Astrocyte (in vitro differentiated cells and primary cell): ENCODE data around the gene CALD1. TPM values are rescaled to one million over a fixed set of nuclear protein-coding genes. Genes with fewer than 3 reads are reported as not detected.
A peak's percentile ranks its signal among the peaks of the same experiment; 100 is the strongest.

ENCODE experiments used
- DNase-seq: peaks from one replicate; pipeline ENCODE4 v3.0.0-alpha.2; 2010; ENCODE audit warnings: low read depth
- FAIRE-seq: peaks from 2 replicates; lab custom pipeline; 2011; peaks lifted over from hg19 to GRCh38; lab: Jason Lieb, UNC
- H2AFZ ChIP-seq: 2 replicates; pipeline ENCODE4 v1.6.0; 2012; ENCODE audit warnings: low read depth, low read length, inconsistent platforms
- H3K27ac ChIP-seq: 2 replicates; pipeline ENCODE4 v1.5.1; 2011; ENCODE audit warnings: low read depth, low read length, inconsistent platforms
- H3K27me3 ChIP-seq: 2 replicates; pipeline ENCODE4 v1.6.0; 2011; ENCODE audit warnings: low read length, inconsistent platforms; ENCODE audit not compliant: insufficient read depth
- H3K36me3 ChIP-seq: 2 replicates; pipeline ENCODE4 v1.5.1; 2011; ENCODE audit warnings: low read length, inconsistent platforms; ENCODE audit not compliant: insufficient read depth
- H3K4me1 ChIP-seq: 2 replicates; pipeline ENCODE4 v1.5.1; 2011; ENCODE audit warnings: low read length, inconsistent platforms; ENCODE audit not compliant: insufficient read depth
- H3K4me2 ChIP-seq: 2 replicates; pipeline ENCODE4 v1.6.0; 2012; ENCODE audit warnings: low read length, inconsistent platforms
- H3K4me3 ChIP-seq: 2 replicates; pipeline ENCODE4 v1.5.1; 2011; ENCODE audit warnings: low read depth, mild to moderate bottlenecking, low read length, inconsistent platforms; ENCODE audit not compliant: insufficient read depth
- H3K79me2 ChIP-seq: 2 replicates; pipeline ENCODE4 v1.6.0; 2012; ENCODE audit warnings: mild to moderate bottlenecking, low read length, inconsistent platforms; ENCODE audit not compliant: insufficient read depth
- H3K9ac ChIP-seq: 2 replicates; pipeline ENCODE4 v1.6.0; 2012; ENCODE audit warnings: mild to moderate bottlenecking, low read length, inconsistent platforms
- H3K9me3 ChIP-seq: 2 replicates; pipeline ENCODE4 v1.5.1; 2012; ENCODE audit warnings: low read depth, mild to moderate bottlenecking, low read length, inconsistent platforms; ENCODE audit not compliant: insufficient read depth
- H4K20me1 ChIP-seq: 2 replicates; pipeline ENCODE4 v1.6.0; 2012; ENCODE audit warnings: low read length, inconsistent platforms; ENCODE audit not compliant: insufficient read depth
- H3K27ac Mint-ChIP-seq: one replicate; pipeline ENCODE4 v1.8.0; 2021; ENCODE audit warnings: mild to moderate bottlenecking, mixed read lengths; ENCODE audit not compliant: unreplicated experiment
- H3K27me3 Mint-ChIP-seq: one replicate; pipeline ENCODE4 v1.8.0; 2021; ENCODE audit warnings: low read depth, mixed read lengths; ENCODE audit not compliant: unreplicated experiment
- H3K36me3 Mint-ChIP-seq: one replicate; pipeline ENCODE4 v1.8.0; 2021; ENCODE audit warnings: low read depth, mixed read lengths; ENCODE audit not compliant: unreplicated experiment
- H3K4me1 Mint-ChIP-seq: one replicate; pipeline ENCODE4 v1.8.0; 2021; ENCODE audit warnings: low read depth, mixed read lengths; ENCODE audit not compliant: unreplicated experiment
- H3K4me3 Mint-ChIP-seq: one replicate; pipeline ENCODE4 v1.8.0; 2021; ENCODE audit warnings: mild to moderate bottlenecking, moderate library complexity, mixed read lengths; ENCODE audit not compliant: unreplicated experiment
- H3K9me3 Mint-ChIP-seq: one replicate; pipeline ENCODE4 v1.8.0; 2021; ENCODE audit warnings: mild to moderate bottlenecking, mixed read lengths; ENCODE audit not compliant: unreplicated experiment
- EZH2 ChIP-seq: IDR thresholded peaks from 2 replicates; pipeline ENCODE4 v1.6.1; 2012; ENCODE audit warnings: mild to moderate bottlenecking, low read length, inconsistent platforms; ENCODE audit not compliant: insufficient read depth
- total RNA-seq: library from RNA; stranded (reverse); gene quantifications from 2 replicates; pipeline ENCODE4 v1.2.1, GENCODE V29; 2021
- TF ChIP-seq, protein P1 (sequence below): IDR thresholded peaks from 2 replicates; pipeline ENCODE4 v1.5.1; 2011; ENCODE audit warnings: low read depth, mild to moderate bottlenecking, inconsistent platforms, low read length, moderate library complexity; ENCODE audit not compliant: insufficient read depth

The CALD1 gene
- total RNA-seq, 1 donor from 2014 or later = 1,872 TPM

DNA sequence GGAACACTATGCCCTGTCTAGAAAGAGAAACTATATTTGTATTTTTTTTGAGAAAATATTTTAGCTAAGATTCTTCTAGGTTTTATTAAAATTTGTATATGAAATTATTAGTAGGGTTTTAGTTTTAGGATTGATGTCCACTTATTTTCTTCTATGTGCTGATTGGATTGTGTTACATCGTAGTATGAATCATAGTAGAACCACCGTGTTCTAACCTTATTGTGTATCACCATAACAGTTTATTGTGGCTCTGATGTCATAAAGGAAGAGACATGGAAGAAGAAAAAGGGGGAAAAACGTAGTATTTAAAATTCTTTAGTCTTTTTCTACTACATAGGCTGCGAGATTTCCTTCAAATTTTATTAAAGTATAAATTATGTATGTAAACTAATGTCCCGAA is 208.7 kb downstream of the CALD1 start:
- H3K9me3 ChIP-seq = no peaks in the 10 kb centered on the region
- no peak overlapping the region for H3K9ac ChIP-seq
- no peaks in the 10 kb centered on the region for H4K20me1 ChIP-seq
- Mint-ChIP-seq H3K4me1 (peaks cover 16% of the 10 kb centered on the region), H3K4me3 (no peak overlapping the region), H3K27me3 (no peaks in the 10 kb centered on the region), H3K9me3 (no peaks in the 10 kb centered on the region), H3K36me3 (no peaks in the 10 kb centered on the region), H3K27ac (no peak overlapping the region)
- H3K36me3 ChIP-seq = no peaks in the 10 kb centered on the region
- no peak overlapping the region for H2AFZ ChIP-seq
- peaks cover 20% of the 10 kb centered on the region for H3K4me1 ChIP-seq
- no peak overlapping the region for H3K4me3 ChIP-seq
- peaks cover 5% of the 10 kb centered on the region for H3K79me2 ChIP-seq
- H3K27ac ChIP-seq = no peak overlapping the region
- H3K27me3 ChIP-seq = no peaks in the 10 kb centered on the region
- no peak overlapping the region for H3K4me2 ChIP-seq
- DNase-seq (no peak), FAIRE-seq (no peak)
- no peak for TF ChIP-seq EZH2
- TF ChIP-seq, protein P1, sequence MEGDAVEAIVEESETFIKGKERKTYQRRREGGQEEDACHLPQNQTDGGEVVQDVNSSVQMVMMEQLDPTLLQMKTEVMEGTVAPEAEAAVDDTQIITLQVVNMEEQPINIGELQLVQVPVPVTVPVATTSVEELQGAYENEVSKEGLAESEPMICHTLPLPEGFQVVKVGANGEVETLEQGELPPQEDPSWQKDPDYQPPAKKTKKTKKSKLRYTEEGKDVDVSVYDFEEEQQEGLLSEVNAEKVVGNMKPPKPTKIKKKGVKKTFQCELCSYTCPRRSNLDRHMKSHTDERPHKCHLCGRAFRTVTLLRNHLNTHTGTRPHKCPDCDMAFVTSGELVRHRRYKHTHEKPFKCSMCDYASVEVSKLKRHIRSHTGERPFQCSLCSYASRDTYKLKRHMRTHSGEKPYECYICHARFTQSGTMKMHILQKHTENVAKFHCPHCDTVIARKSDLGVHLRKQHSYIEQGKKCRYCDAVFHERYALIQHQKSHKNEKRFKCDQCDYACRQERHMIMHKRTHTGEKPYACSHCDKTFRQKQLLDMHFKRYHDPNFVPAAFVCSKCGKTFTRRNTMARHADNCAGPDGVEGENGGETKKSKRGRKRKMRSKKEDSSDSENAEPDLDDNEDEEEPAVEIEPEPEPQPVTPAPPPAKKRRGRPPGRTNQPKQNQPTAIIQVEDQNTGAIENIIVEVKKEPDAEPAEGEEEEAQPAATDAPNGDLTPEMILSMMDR = no peak

DNA sequence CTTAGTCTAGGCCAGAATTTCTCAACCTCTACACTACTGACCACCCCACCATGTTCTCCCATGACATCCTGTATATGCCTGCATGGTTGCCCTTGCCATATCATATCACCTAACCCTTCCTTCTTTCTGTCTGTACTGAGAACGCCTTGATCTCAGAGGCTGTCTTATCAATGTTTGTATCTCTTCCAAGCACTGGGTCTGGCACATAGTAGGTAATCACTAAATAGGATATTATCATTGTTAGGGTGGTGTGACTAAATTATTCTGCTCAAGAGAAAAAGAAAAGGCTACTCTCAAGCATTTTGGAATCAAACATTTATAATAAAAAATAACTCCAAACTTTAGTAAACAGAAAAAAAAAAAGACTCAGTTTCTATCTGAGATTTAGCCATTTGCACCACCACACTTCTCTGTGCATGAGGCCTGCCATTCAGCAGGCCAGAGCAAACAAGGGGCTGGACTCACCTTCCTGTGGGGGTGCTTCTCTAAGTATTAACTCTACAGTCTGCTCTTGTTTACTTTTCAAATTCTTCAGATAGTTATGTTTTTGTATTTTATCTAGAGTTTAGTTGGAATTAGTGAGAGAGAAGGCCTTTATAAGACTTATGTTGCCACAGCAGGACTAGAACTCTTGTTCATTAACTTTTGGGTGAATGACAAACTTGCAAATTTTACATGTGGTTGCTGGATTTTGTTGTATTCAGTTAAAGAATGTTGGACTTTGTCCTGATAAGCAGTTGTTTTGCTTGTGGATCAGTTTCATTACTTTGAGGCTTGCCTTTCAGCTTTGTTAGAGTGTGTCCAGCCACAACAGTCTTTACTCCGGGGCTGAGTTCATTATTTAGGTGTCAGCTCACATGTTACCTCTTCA is 212.3 kb downstream of the CALD1 start:
- Histone ChIP-seq H3K9ac (no peak overlapping the region), H3K4me3 (no peak overlapping the region), H3K79me2 (peaks cover 5% of the 10 kb centered on the region), H3K27ac (no peak overlapping the region), H3K9me3 (no peaks in the 10 kb centered on the region), H3K4me2 (peak overlapping the region; percentile 21), H3K4me1 (peaks cover 20% of the 10 kb centered on the region), H3K36me3 (peaks cover 4% of the 10 kb centered on the region), H4K20me1 (no peaks in the 10 kb centered on the region), H3K27me3 (no peaks in the 10 kb centered on the region), H2AFZ (no peak overlapping the region)
- no peak overlapping the region for H3K4me3 Mint-ChIP-seq
- DNase-seq (no peak), FAIRE-seq (no peak)
- H3K36me3 Mint-ChIP-seq = peaks cover 5% of the 10 kb centered on the region
- no peak for TF ChIP-seq EZH2
- TF ChIP-seq, protein P1 = no peak
- H3K9me3 Mint-ChIP-seq = no peaks in the 10 kb centered on the region
- H3K27ac Mint-ChIP-seq = no peak overlapping the region
- H3K27me3 Mint-ChIP-seq = no peaks in the 10 kb centered on the region
- H3K4me1 Mint-ChIP-seq = peaks cover 16% of the 10 kb centered on the region
